Neutrophil (primary cell): ENCODE results near the gene SUSD3.

ENCODE experiments used
- H3K27ac ChIP-seq: fragments of 200-600 bp; sonication (generic); 2 replicates; pipeline ENCODE4 v1.5.1; 2016; ENCODE audit warnings: mild to moderate bottlenecking, moderate library complexity
- H3K27me3 ChIP-seq: fragments of 200-600 bp; sonication (generic); 2 replicates; pipeline ENCODE4 v1.6.0; 2016; ENCODE audit warnings: mild to moderate bottlenecking
- H3K36me3 ChIP-seq: fragments of 200-600 bp; sonication (generic); 2 replicates; pipeline ENCODE4 v1.5.1; 2017
- H3K4me1 ChIP-seq, 2 experiments: fragments of 200-600 bp in 1 of 2; sonication (generic) in 1 of 2; 1 replicate in 1 of 2; 2 replicates in 1 of 2; pipeline versions ENCODE4 v1.5.1 to v1.6.1; 2013 to 2016; ENCODE audit warnings: low read depth in 1 of 2, low read length in 1 of 2, mild to moderate bottlenecking in 1 of 2, moderate library complexity in 1 of 2; ENCODE audit not compliant: control insufficient read depth in 1 of 2, insufficient read depth in 1 of 2
- H3K4me3 ChIP-seq, 2 experiments: fragments of 200-600 bp in 1 of 2; sonication (generic) in 1 of 2; 1 replicate in 1 of 2; 2 replicates in 1 of 2; pipeline ENCODE4 v1.5.1; 2013 to 2016; ENCODE audit warnings: low read depth in 1 of 2, low read length in 1 of 2, mild to moderate bottlenecking in 1 of 2, moderate library complexity in 1 of 2
- H3K9me3 ChIP-seq: fragments of 200-600 bp; sonication (generic); 2 replicates; pipeline ENCODE4 v1.5.1; 2016
- TF ChIP-seq, protein P1 (sequence below): fragments of 200-600 bp; sonication (generic); IDR thresholded peaks from 2 replicates; pipeline ENCODE4 v1.5.1; 2016; ENCODE audit warnings: antibody characterized with exemption

SUSD3 gene

DNA sequence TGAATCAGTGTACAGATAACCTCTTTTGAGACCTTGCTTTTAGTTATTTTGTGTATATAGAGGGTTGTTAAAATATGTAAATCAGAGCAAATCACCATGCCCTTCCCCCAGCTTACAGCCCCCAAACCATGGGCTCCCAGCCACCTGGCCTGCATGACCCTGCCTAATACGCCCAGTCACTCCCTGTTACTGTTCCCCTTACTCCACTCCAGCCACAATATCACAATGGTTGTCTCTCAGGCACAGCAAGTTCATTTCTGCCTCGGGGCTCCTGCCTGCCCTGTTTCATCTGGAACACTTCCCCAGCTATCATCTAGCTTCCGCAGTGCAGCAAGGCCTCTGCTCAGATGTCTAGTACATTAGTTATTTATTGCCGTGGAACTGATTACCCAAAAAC lies 32.6 kb downstream of the SUSD3 start:
- H3K36me3 ChIP-seq: peaks cover 30% of the 10 kb centered on the region
- H3K4me3 ChIP-seq: no peak overlapping the region
- H3K9me3 ChIP-seq: no peaks in the 10 kb centered on the region
- H3K27me3 ChIP-seq: no peaks in the 10 kb centered on the region
- H3K27ac ChIP-seq: peak overlapping the region; percentile 13
- H3K4me1 ChIP-seq: peaks cover 27 to 33% of the 10 kb centered on the region in 2 experiments
- TF ChIP-seq, protein P1, sequence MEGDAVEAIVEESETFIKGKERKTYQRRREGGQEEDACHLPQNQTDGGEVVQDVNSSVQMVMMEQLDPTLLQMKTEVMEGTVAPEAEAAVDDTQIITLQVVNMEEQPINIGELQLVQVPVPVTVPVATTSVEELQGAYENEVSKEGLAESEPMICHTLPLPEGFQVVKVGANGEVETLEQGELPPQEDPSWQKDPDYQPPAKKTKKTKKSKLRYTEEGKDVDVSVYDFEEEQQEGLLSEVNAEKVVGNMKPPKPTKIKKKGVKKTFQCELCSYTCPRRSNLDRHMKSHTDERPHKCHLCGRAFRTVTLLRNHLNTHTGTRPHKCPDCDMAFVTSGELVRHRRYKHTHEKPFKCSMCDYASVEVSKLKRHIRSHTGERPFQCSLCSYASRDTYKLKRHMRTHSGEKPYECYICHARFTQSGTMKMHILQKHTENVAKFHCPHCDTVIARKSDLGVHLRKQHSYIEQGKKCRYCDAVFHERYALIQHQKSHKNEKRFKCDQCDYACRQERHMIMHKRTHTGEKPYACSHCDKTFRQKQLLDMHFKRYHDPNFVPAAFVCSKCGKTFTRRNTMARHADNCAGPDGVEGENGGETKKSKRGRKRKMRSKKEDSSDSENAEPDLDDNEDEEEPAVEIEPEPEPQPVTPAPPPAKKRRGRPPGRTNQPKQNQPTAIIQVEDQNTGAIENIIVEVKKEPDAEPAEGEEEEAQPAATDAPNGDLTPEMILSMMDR: no peak

DNA sequence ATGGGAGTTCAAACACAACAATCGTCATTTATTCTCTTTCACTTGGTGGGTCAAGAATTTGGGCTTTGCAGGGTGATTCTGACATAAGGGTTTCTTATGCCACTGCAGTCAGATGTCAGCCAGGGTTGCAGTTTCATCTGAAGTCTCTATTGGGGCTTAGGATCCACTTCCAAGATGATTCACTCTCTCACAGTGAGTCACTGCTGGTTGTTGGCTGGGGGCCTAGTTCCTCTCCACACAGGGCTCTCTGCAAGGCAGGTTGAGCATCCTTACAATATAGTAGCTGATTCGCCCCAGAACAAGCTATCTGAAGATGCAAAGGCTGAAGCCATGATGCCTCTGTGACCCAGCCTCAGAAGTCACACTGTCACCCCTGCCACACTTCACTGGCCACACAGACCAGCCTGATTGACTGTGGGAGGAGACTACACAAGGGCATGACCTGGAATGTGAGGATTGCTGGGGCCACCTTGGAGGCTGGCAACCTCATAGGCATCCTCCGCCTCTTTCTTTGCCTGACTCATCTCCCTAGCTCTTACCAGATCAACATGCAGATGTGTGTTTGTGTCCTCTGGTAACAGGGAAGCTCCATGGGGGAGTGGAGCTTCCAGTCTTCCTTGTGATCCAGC lies 33.1 kb downstream of the SUSD3 start:
- Histone ChIP-seq H3K9me3 (no peaks in the 10 kb centered on the region), H3K4me3 (no peak overlapping the region), H3K27me3 (no peaks in the 10 kb centered on the region), H3K4me1 (peaks cover 29 to 38% of the 10 kb centered on the region in 2 experiments), H3K36me3 (peaks cover 27% of the 10 kb centered on the region), H3K27ac (peak overlapping the region; percentile 13)
- TF ChIP-seq, protein P1: no peak

DNA sequence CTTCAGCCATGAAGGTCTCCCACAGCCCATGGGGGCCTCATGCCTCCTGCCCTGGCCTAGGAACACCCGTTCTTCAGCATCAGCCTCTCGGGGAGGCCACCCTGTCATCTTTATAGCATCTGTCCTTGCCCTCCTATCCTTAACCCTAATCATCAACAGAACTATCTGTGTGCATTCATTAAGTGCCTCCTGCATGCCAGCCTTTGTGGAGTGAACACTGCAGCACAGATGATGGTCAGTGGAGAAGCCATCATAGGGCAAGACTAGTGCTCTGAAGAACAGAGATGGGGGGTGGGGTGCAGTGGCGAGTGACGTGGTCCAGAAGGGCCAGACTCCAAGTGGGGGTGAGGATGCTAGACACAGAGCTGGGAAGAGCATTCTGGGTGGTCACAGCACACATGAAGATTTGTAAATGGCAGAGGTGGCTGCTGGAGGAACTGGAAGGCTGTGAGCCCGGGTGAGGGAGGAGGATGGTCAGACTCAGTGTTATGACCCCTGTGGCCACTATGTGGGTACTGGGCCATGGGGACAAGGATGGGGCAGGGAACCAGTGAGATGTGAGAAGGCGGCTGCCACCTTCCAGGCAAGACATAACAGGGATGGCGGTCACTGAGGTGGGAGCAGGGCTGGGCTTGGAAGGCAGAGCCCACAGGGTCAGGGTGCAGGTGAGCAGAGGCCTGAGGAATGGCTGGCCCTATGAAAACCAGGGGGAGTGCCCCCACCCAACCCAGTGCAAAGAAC lies 33.9 kb downstream of the SUSD3 start:
- Histone ChIP-seq H3K36me3 (peaks cover 19% of the 10 kb centered on the region), H3K27ac (peak overlapping the region; percentile 93)

DNA sequence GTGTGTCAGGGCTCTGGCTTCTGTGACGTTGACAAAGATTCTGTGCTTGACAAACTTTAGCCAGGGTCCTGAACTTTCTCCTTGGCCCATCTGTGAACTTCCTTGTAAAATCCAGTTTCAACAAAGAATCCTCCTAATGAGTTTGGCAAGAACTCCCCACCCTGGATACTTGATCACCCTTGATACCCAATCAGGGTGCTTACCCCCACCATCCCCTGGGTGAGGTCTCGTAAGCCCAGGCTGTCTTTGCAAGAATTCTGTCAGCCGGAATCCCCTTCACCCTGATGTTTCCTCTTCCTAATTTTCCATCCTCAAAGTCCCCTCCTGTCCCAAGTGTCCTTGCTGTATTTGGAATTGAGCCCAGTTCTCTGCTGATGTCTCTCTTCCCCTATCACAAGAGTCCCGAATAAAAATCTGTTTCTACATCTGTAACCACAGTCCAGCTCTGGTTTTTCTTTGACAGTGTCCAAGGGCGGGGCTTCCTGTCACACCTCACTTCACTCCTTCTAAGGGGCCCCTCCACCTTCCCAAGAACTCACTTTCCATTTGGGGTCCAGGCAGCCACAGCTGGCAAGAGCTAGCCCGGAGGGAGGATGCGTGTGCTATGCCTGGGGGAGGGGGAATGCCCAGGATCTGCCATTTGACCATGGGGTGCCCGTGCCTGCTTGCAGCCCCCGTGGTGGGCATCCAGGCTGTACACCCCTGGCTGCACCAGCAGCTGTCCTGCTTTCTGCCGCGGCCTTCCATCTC lies 34.8 kb downstream of the SUSD3 start:
- Histone ChIP-seq H3K27me3 (no peaks in the 10 kb centered on the region), H3K27ac (peak overlapping the region; percentile 93), H3K4me1 (peaks cover 46 to 55% of the 10 kb centered on the region in 2 experiments), H3K4me3 (peak overlapping the region in 1 of 2 experiments; percentile 10), H3K9me3 (no peaks in the 10 kb centered on the region), H3K36me3 (peaks cover 13% of the 10 kb centered on the region)
- TF ChIP-seq, protein P1: no peak

More for the DNA sequence above, 33.9 kb downstream of the SUSD3 start:
- H3K4me1 ChIP-seq: peaks cover 37 to 47% of the 10 kb centered on the region in 2 experiments
- TF ChIP-seq, protein P1: no peak
- no peaks in the 10 kb centered on the region for H3K9me3 ChIP-seq
- no peak overlapping the region for H3K4me3 ChIP-seq
- no peaks in the 10 kb centered on the region for H3K27me3 ChIP-seq

DNA sequence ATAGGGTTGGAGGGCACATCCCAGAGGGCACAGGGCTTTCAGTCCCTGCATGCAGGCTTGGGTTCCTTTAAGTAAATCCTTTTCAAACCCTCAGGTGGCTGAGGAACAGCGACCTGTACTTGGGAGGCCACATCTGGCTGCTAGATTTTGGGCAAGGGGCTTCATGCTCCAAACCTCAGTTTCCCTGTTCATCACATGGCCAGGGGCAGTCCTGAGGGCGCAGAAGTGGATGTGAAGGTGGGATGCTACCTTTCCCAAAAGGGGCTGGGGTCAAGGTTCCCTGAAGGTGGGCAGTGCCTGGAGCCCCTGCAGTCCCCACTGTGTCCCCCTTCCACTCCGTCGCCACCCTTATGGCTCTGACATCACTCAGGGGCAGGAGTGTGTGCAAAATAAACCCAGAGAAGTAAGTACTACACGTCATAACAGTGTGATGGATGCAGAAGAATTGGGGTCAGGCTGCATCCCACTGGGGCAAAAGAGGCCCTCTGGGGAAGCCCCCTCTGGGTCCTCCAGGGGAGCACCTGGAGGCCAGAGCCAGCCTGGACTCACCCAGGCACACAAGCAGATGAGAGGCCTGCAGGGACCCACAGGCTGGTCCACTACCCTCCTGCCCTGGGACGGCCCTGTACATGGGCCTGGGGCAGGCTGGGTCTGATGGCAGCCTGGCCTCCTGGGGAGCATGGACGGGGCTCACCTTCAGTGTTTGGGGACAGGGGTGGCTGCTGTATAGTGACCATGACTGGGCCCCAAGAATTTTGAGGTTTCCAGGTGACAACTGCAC lies 35.6 kb downstream of the SUSD3 start:
- H3K27ac ChIP-seq: peak overlapping the region; percentile 93
- TF ChIP-seq, protein P1: no peak
- no peaks in the 10 kb centered on the region for H3K27me3 ChIP-seq
- peaks cover 54 to 63% of the 10 kb centered on the region in 2 experiments for H3K4me1 ChIP-seq
- H3K4me3 ChIP-seq: peak overlapping the region; percentile 10 to 73
- H3K9me3 ChIP-seq: no peaks in the 10 kb centered on the region
- peaks cover 6% of the 10 kb centered on the region for H3K36me3 ChIP-seq
